K562 (cell line): ENCODE data around the gene PSMA7. TPM values are rescaled to one million over a fixed set of nuclear protein-coding genes. Genes with fewer than 3 reads are reported as not detected.

Experiments
- ATAC-seq: fragments of 200-7000 bp; cut with Tn5 transposase; 3 replicates; pipeline ENCODE4 v1.9.1; 2020; ENCODE audit warnings: moderate library complexity
- BruUV-seq: library from RNA; stranded (reverse); fragments of 400-500 nt; replicated peaks from 2 replicates; lab custom pipeline; 2021; lab: Mats Ljungman, UMichigan
- CTCF ChIA-PET: fragments of 300-600 bp; formaldehyde crosslinking; extraction: SDS; loops from one replicate; lab custom pipeline; 2021; ENCODE audit warnings: low intra/inter-chr PET ratio; lab: Yijun Ruan, JAX
- POLR2A ChIA-PET: fragments of 300-600, 350-650 bp; sonication (Branson Sonifier 250); formaldehyde crosslinking; extraction: SDS; loops from one replicate; lab custom pipeline; 2021; ENCODE audit warnings: antibody characterized with exemption, inconsistent platforms; lab: Yijun Ruan, JAX
- DNase-seq, 4 experiments: peaks; one replicate each; pipeline versions ENCODE4 v3.0.0 to v3.0.0-alpha.2; 2011 to 2018; ENCODE audit warnings: low spot score in 3 of 4, mixed read lengths in 3 of 4; ENCODE audit errors: extremely low read depth in 1 of 4
- FAIRE-seq: peaks from 2 replicates; lab custom pipeline; 2011; peaks lifted over from hg19 to GRCh38; lab: Jason Lieb, UNC
- H2AFZ ChIP-seq: 2 replicates; pipeline ENCODE4 v1.6.0; 2011; ENCODE audit warnings: low read depth, low read length, control low read depth, inconsistent platforms
- H3K27ac ChIP-seq: fragments of 200-600 bp; 3 replicates; pipeline ENCODE4 v1.8.0; 2011; ENCODE audit warnings: low read depth, mild to moderate bottlenecking, control low read depth, inconsistent platforms, low read length, moderate library complexity, mixed read lengths; ENCODE audit errors: extremely low read depth
- H3K27me3 ChIP-seq, 2 experiments: fragments of 300-600 bp in 1 of 2; 2 replicates in 1 of 2; 3 replicates in 1 of 2; pipeline versions ENCODE4 v1.6.0 to v1.8.0; 2011; ENCODE audit warnings: inconsistent platforms in 2 of 2, low read length in 2 of 2, mild to moderate bottlenecking in 1 of 2, mixed read lengths in 1 of 2, moderate library complexity in 1 of 2; ENCODE audit not compliant: control insufficient read depth in 2 of 2, insufficient read depth in 2 of 2
- H3K36me3 ChIP-seq: fragments of 300-600 bp; 3 replicates; pipeline ENCODE4 v1.8.0; 2011; ENCODE audit warnings: mild to moderate bottlenecking, low read length, inconsistent platforms; ENCODE audit not compliant: control insufficient read depth, insufficient read depth
- H3K4me1 ChIP-seq, 2 experiments: fragments of 200-600 bp in 1 of 2; replicated peaks in 1 of 2; 2 replicates in 1 of 2; 3 replicates in 1 of 2; pipeline versions ENCODE4 v1.5.1 to v1.8.0; 2011; ENCODE audit warnings: inconsistent platforms in 2 of 2, low read length in 2 of 2, mild to moderate bottlenecking in 1 of 2, mixed read lengths in 1 of 2, moderate library complexity in 1 of 2; ENCODE audit not compliant: control insufficient read depth in 2 of 2, insufficient read depth in 2 of 2
- H3K4me2 ChIP-seq: 2 replicates; pipeline ENCODE4 v1.6.1; 2011; ENCODE audit warnings: low read length, control low read depth, inconsistent platforms, mixed read lengths; ENCODE audit not compliant: insufficient read depth
- H3K4me3 ChIP-seq: fragments of 200-600 bp; sonication (generic), shearing (Covaris generic); 2 replicates; pipeline ENCODE4 v1.5.1; 2016; ENCODE audit warnings: control low read depth, inconsistent platforms
- H3K79me2 ChIP-seq: fragments of 200-600 bp; 3 replicates; pipeline ENCODE4 v1.8.0; 2011; ENCODE audit warnings: low read length, inconsistent platforms; ENCODE audit not compliant: control insufficient read depth, insufficient read depth
- H3K9ac ChIP-seq, 2 experiments: 2 replicates each; pipeline versions ENCODE4 v1.6.0 to v1.6.1; 2011; ENCODE audit warnings: low read depth in 2 of 2, low read length in 2 of 2, control low read depth in 1 of 2, inconsistent platforms in 1 of 2, mild to moderate bottlenecking in 1 of 2, mixed read lengths in 1 of 2; ENCODE audit not compliant: insufficient read depth in 1 of 2
- H3K9me1 ChIP-seq: one replicate; pipeline ENCODE4 v1.6.0; 2011; ENCODE audit warnings: inconsistent platforms, mild to moderate bottlenecking, low read length, moderate library complexity; ENCODE audit not compliant: control insufficient read depth, insufficient read depth
- H3K9me3 ChIP-seq: replicated peaks from 2 replicates; pipeline ENCODE4 v1.5.1; 2011; ENCODE audit warnings: low read depth, low read length, inconsistent platforms; ENCODE audit not compliant: control insufficient read depth, insufficient read depth
- H4K20me1 ChIP-seq: replicated peaks from 2 replicates; pipeline ENCODE4 v1.6.1; 2011; ENCODE audit warnings: low read length, inconsistent platforms, mixed read lengths; ENCODE audit not compliant: control insufficient read depth, insufficient read depth
- IFI16 ChIP-seq: fragments of 250-450 bp; sonication (Bioruptor Pico); IDR thresholded peaks from 2 replicates; pipeline ENCODE4 v2.1.2; 2022; ENCODE audit warnings: mild to moderate bottlenecking, inconsistent platforms
- ILK ChIP-seq: fragments of 450-650 bp; IDR thresholded peaks from 2 replicates; pipeline ENCODE4 v1.6.1; 2016; ENCODE audit warnings: missing genetic modification characterization, low read depth, mild to moderate bottlenecking, missing compliant biosample characterization, moderate library complexity, borderline replicate concordance
- KAT2B ChIP-seq: IDR thresholded peaks from one replicate; pipeline ENCODE4 v1.6.1; 2012; ENCODE audit warnings: low read depth, mild to moderate bottlenecking, control low read depth, inconsistent platforms, low read length, moderate library complexity
- RBFOX2 ChIP-seq: fragments of 200-400 bp; formaldehyde crosslinking; IDR thresholded peaks from 2 replicates; pipeline ENCODE4 v1.6.1; 2017; ENCODE audit warnings: low read depth, mild to moderate bottlenecking, low read length, moderate library complexity
- RBM34 ChIP-seq: fragments of 200-400 bp; formaldehyde crosslinking; IDR thresholded peaks from 2 replicates; pipeline ENCODE4 v1.6.1; 2018; ENCODE audit warnings: low read length, borderline replicate concordance; ENCODE audit not compliant: insufficient read depth
- ZNF324 ChIP-seq: fragments of 250-450 bp; sonication (Bioruptor Pico); IDR thresholded peaks from 2 replicates; pipeline ENCODE4 v1.4.0; 2020; ENCODE audit warnings: mild to moderate bottlenecking
- WGBS: fragments of 100-300 bp; shearing (Covaris generic); methylation state at CpG from one replicate; pipeline ENCODE4 v1.1.6; 2016; ENCODE audit warnings: low coverage, mixed read lengths; ENCODE audit not compliant: insufficient coverage; ENCODE audit errors: missing lambda C conversion rate; 5-methylcytosine and 5-hydroxymethylcytosine counted together
- in situ Hi-C: fragments of 300-500 bp; cut with MboI; formaldehyde crosslinking; loops from 4 replicates; pipeline ENCODE4 v1.15.0; 2018; ENCODE audit warnings: inconsistent platforms, mixed read lengths
- intact Hi-C: fragments of 100-400 bp; cut with micrococcal nuclease; formaldehyde crosslinking; loops from 2 replicates; pipeline ENCODE4 v1.14.2; 2022
- polyA plus RNA-seq, 8 experiments: library from polyadenylated mRNA; depleted of rRNA in 4 of 8; stranded (reverse) in 5 of 8; unstranded in 3 of 8; fragments of >200 nt; fragmentation: Nextera tagmentation in 2 of 8; fragmentation: Illumina TruSeq in 1 of 8; extraction: Ambion mirVana in 2 of 8; extraction: Trizol in 1 of 8; gene quantifications; 2 replicates each; pipeline versions ENCODE4 v1.2.1 to v1.2.3, GENCODE V29; 2011 to 2014; ENCODE audit warnings: inconsistent platforms in 1 of 8, missing spikeins in 1 of 8
- total RNA-seq, 7 experiments: library from RNA; depleted of rRNA in 6 of 7; stranded (reverse); fragments of >200 nt in 6 of 7; fragmentation: Illumina TruSeq in 2 of 7; extraction: Trizol in 2 of 7; gene quantifications; 2 replicates each; pipeline versions ENCODE4 v1.2.1 to v1.2.3, GENCODE V29; 2011 to 2021; ENCODE audit warnings: low replicate concordance in 1 of 7

Gene PSMA7
- total and polyA plus RNA-seq, 9 of the 15 experiments (the other 6 are each of a cell fraction or from before 2014, with no cell fraction given), result 257 to 510 (median 393) TPM

GRCh38 chr20:62147125-62147524 is 3.9 kb upstream of the PSMA7 start:
- Histone ChIP-seq H3K79me2 (peaks cover 92% of the 10 kb centered on the region), H3K9ac (peak overlapping the region in 1 of 2 experiments; percentile 82; a peak in 2 of 4 replicates), H3K4me1 (peaks cover 34 to 85% of the 10 kb centered on the region in 2 experiments; a peak in 4 of 5 replicates), H3K4me3 (no peak overlapping the region), H4K20me1 (peaks cover 52% of the 10 kb centered on the region), H3K9me1 (peaks cover 7% of the 10 kb centered on the region), H3K27ac (no peak overlapping the region), H3K9me3 (no peaks in the 10 kb centered on the region), H3K4me2 (no peak overlapping the region), H3K27me3 (no peaks in the 10 kb centered on the region), H2AFZ (no peak overlapping the region), H3K36me3 (peaks cover 40% of the 10 kb centered on the region)
- ATAC-seq (no peak), FAIRE-seq (no peak), DNase-seq (no peak)
- intact Hi-C loops, result loop anchor here (10.0 kb wide), 1 partner anchor 238 kb away; the partner anchor contains the start of gene RPS21
- 88% methylated on average over 5 of the region's 6 CpGs for WGBS
- in situ Hi-C loops, result no loop called here
- no TSS peak for BruUV-seq
- POLR2A ChIA-PET, result no interaction called here
- no peak for TF ChIP-seq KAT2B
- TF ChIP-seq RBFOX2, result peak; percentile 18; the same call in 1 of the 2 replicates
- TF ChIP-seq ZNF324 (CRISPR knock-in tag), result no peak
- TF ChIP-seq ILK (tag), result no peak
- TF ChIP-seq RBM34, result no peak
- no peak for TF ChIP-seq IFI16 (CRISPR knock-in tag)
- CTCF ChIA-PET, result no interaction called here
